Measurements from ENCODE around the gene ARAF. TPM values are rescaled to one million over a fixed set of nuclear protein-coding genes. Genes with fewer than 3 reads are reported as not detected.

ARAF gene
- total RNA-seq, 1 experiment from 2014 or later, result 63.5 TPM

GRCh38 chrX:47574547-47575301, 13.7 kb downstream of the ARAF start:
- no TSS peak for BruUV-seq (replicated peaks)
- ChIA-PET CTCF (no interaction called here), POLR2A (no interaction called here)
- Mint-ChIP-seq H3K27ac (ENCODE audit: low read depth, unreplicated experiment) (no peak overlapping the region), H3K36me3 (ENCODE audit: insufficient read depth, unreplicated experiment) (peaks cover 36% of the 10 kb centered on the region), H3K27me3 (ENCODE audit: insufficient read depth, unreplicated experiment) (no peaks in the 10 kb centered on the region), H3K4me3 (ENCODE audit: unreplicated experiment) (no peak overlapping the region), H3K9me3 (ENCODE audit: unreplicated experiment) (peaks cover 6% of the 10 kb centered on the region), H3K4me1 (ENCODE audit: insufficient read depth, unreplicated experiment) (peaks cover 14% of the 10 kb centered on the region)
- no peak for TF ChIP-seq CTCF (IDR thresholded peaks at IDR 0.05; ENCODE audit: unreplicated experiment)
- intact Hi-C loops (cut with micrococcal nuclease), result no loop called here
- DNase-seq (ENCODE audit: unreplicated experiment), result no peak

- no peak overlapping the region for H3K4me3 Mint-ChIP-seq (ENCODE audit: unreplicated experiment)
- no peak for TF ChIP-seq CTCF (IDR thresholded peaks at IDR 0.05; ENCODE audit: unreplicated experiment)
- no peak for DNase-seq (ENCODE audit: unreplicated experiment)
- no TSS peak for BruUV-seq (replicated peaks)
- POLR2A ChIA-PET, result no interaction called here
- no peak overlapping the region for H3K27ac Mint-ChIP-seq (ENCODE audit: low read depth, unreplicated experiment)
- intact Hi-C loops (cut with micrococcal nuclease), result no loop called here
- H3K4me1 Mint-ChIP-seq (ENCODE audit: insufficient read depth, unreplicated experiment), result peaks cover 18% of the 10 kb centered on the region
- CTCF ChIA-PET, result no interaction called here
- peaks cover 6% of the 10 kb centered on the region for H3K9me3 Mint-ChIP-seq (ENCODE audit: unreplicated experiment)
- H3K36me3 Mint-ChIP-seq (ENCODE audit: insufficient read depth, unreplicated experiment), result peaks cover 28% of the 10 kb centered on the region
- H3K27me3 Mint-ChIP-seq (ENCODE audit: insufficient read depth, unreplicated experiment), result no peaks in the 10 kb centered on the region
Observed at GRCh38 chrX:47576021-47576898, 15.3 kb downstream of the ARAF start.

GRCh38 chrX:47577424-47577823, 16.4 kb downstream of the ARAF start:
- peaks cover 25% of the 10 kb centered on the region for H3K4me1 Mint-ChIP-seq (ENCODE audit: insufficient read depth, unreplicated experiment)
- POLR2A ChIA-PET, result no interaction called here
- H3K27ac Mint-ChIP-seq (ENCODE audit: low read depth, unreplicated experiment), result no peak overlapping the region

More at GRCh38 chrX:47577424-47577823, 16.4 kb downstream of the ARAF start:
- intact Hi-C loops (cut with micrococcal nuclease), result no loop called here
- no TSS peak for BruUV-seq (replicated peaks)
- no peak for DNase-seq (ENCODE audit: unreplicated experiment)
- peaks cover 23% of the 10 kb centered on the region for H3K36me3 Mint-ChIP-seq (ENCODE audit: insufficient read depth, unreplicated experiment)
- no peaks in the 10 kb centered on the region for H3K27me3 Mint-ChIP-seq (ENCODE audit: insufficient read depth, unreplicated experiment)
- no peak for TF ChIP-seq CTCF (IDR thresholded peaks at IDR 0.05; ENCODE audit: unreplicated experiment)
- H3K9me3 Mint-ChIP-seq (ENCODE audit: unreplicated experiment), result no peaks in the 10 kb centered on the region
- CTCF ChIA-PET, result no interaction called here
- no peak overlapping the region for H3K4me3 Mint-ChIP-seq (ENCODE audit: unreplicated experiment)

All from MCF 10A (cell line).